RWPE2 (cell line): ENCODE data around the gene MPZL1.

Experiments
- ATAC-seq: fragments of 200-7000 bp; cut with Tn5 transposase; 3 replicates; pipeline ENCODE4 v1.9.1; 2021; ENCODE audit warnings: low read depth
- DNase-seq: peaks from one replicate; pipeline ENCODE4 v3.0.0-alpha.2; 2020; ENCODE audit warnings: low spot score
- H3K27ac ChIP-seq: fragments of 450-650 bp; 2 replicates; pipeline ENCODE4 v1.5.1; 2017; ENCODE audit warnings: mild to moderate bottlenecking; ENCODE audit not compliant: poor library complexity, severe bottlenecking
- H3K27me3 ChIP-seq: fragments of 250-450 bp; sonication (Bioruptor Pico); 2 replicates; pipeline ENCODE4 v1.5.1; 2021; ENCODE audit warnings: mild to moderate bottlenecking, moderate library complexity; ENCODE audit not compliant: insufficient read depth, poor library complexity, severe bottlenecking
- H3K36me3 ChIP-seq: fragments of 250-450 bp; sonication (Bioruptor Pico); 2 replicates; pipeline ENCODE4 v1.5.1; 2020; ENCODE audit warnings: low read depth, mild to moderate bottlenecking, moderate library complexity
- H3K4me1 ChIP-seq: fragments of 250-450 bp; sonication (Bioruptor Pico); 2 replicates; pipeline ENCODE4 v1.5.1; 2021; ENCODE audit warnings: mild to moderate bottlenecking, moderate library complexity; ENCODE audit not compliant: insufficient read depth, poor library complexity, severe bottlenecking
- H3K4me3 ChIP-seq: fragments of 250-450 bp; sonication (Bioruptor Pico); 2 replicates; pipeline ENCODE4 v1.5.1; 2021; ENCODE audit warnings: mild to moderate bottlenecking, moderate library complexity; ENCODE audit not compliant: severe bottlenecking
- H3K9me3 ChIP-seq: fragments of 250-450 bp; sonication (Bioruptor Pico); 2 replicates; pipeline ENCODE4 v1.5.1; 2021; ENCODE audit warnings: mild to moderate bottlenecking, moderate library complexity; ENCODE audit not compliant: severe bottlenecking
- CTCF ChIP-seq: fragments of 450-650 bp; IDR thresholded peaks from one replicate; pipeline ENCODE4 v1.5.1; 2017; ENCODE audit warnings: mild to moderate bottlenecking, moderate library complexity; ENCODE audit not compliant: poor library complexity, severe bottlenecking

MPZL1 gene

GRCh38 chr1:167820684-167821355, 99.0 kb downstream of the MPZL1 start:
- ATAC-seq (peak; percentile 32; the same call in 2 of the 3 replicates), DNase-seq (no peak)
- no peak for TF ChIP-seq CTCF
- no peaks in the 10 kb centered on the region for H3K27me3 ChIP-seq
- H3K4me3 ChIP-seq, result peak overlapping the region; percentile 32
- peak overlapping the region; percentile 76 for H3K27ac ChIP-seq
- H3K9me3 ChIP-seq, result no peaks in the 10 kb centered on the region
- H3K36me3 ChIP-seq, result no peaks in the 10 kb centered on the region
- peaks cover 20% of the 10 kb centered on the region for H3K4me1 ChIP-seq

- H3K27me3 ChIP-seq, result no peaks in the 10 kb centered on the region
- no peak overlapping the region for H3K4me3 ChIP-seq
- no peak overlapping the region for H3K27ac ChIP-seq
- no peaks in the 10 kb centered on the region for H3K36me3 ChIP-seq
- peaks cover 20% of the 10 kb centered on the region for H3K4me1 ChIP-seq
- TF ChIP-seq CTCF, result no peak
- DNase-seq, result no peak
- no peaks in the 10 kb centered on the region for H3K9me3 ChIP-seq
- no peak for ATAC-seq
These were observed 99.5 kb downstream of the MPZL1 start for GRCh38 chr1:167821356-167821685.

GRCh38 chr1:167821969-167822685, 100.3 kb downstream of the MPZL1 start:
- H3K36me3 ChIP-seq, result no peaks in the 10 kb centered on the region
- no peak for ATAC-seq
- TF ChIP-seq CTCF, result no peak

GRCh38 chr1:167824163-167824794, 102.5 kb downstream of the MPZL1 start:
- no peak for TF ChIP-seq CTCF
- no peaks in the 10 kb centered on the region for H3K27me3 ChIP-seq
- DNase-seq (no peak), ATAC-seq (no peak)
- no peaks in the 10 kb centered on the region for H3K36me3 ChIP-seq
- no peaks in the 10 kb centered on the region for H3K9me3 ChIP-seq
- no peak overlapping the region for H3K4me3 ChIP-seq
- H3K27ac ChIP-seq, result no peak overlapping the region
- peaks cover 20% of the 10 kb centered on the region for H3K4me1 ChIP-seq

More at GRCh38 chr1:167821969-167822685, 100.3 kb downstream of the MPZL1 start:
- Histone ChIP-seq H3K27ac (no peak overlapping the region), H3K27me3 (no peaks in the 10 kb centered on the region), H3K9me3 (no peaks in the 10 kb centered on the region), H3K4me3 (no peak overlapping the region), H3K4me1 (peaks cover 20% of the 10 kb centered on the region)
- no peak for DNase-seq
